CD8-positive, alpha-beta memory T cell (primary cell): ENCODE results near the gene CLTB. TPM values are rescaled to one million over a fixed set of nuclear protein-coding genes. Genes with fewer than 3 reads are reported as not detected.

ENCODE experiments used
- CTCF ChIA-PET: fragments of 350-600 bp; sonication (Branson Sonifier 250); formaldehyde crosslinking; loops from one replicate; lab custom pipeline; 2021; ENCODE audit warnings: antibody characterized with exemption; lab: Charles Lee
- POLR2A ChIA-PET: fragments of 350-600 bp; sonication (Branson Sonifier 250); formaldehyde crosslinking; loops from one replicate; lab custom pipeline; 2021; ENCODE audit warnings: antibody characterized with exemption; lab: Charles Lee
- DNase-seq, 5 donors: peaks; one replicate each; pipeline versions ENCODE4 v3.0.0 to v3.0.0-alpha.2; 2020 to 2022; ENCODE audit warnings: mixed read lengths in 1 of 5
- H3K27ac ChIP-seq: one replicate; pipeline ENCODE4 v1.7.0; 2013; ENCODE audit warnings: low read depth, mild to moderate bottlenecking, low read length, moderate library complexity
- H3K27me3 ChIP-seq: 2 replicates; pipeline ENCODE4 v1.7.0; 2013; ENCODE audit warnings: low read length, mild to moderate bottlenecking; ENCODE audit not compliant: insufficient read depth, poor library complexity, severe bottlenecking
- H3K36me3 ChIP-seq: 2 replicates; pipeline ENCODE4 v1.7.0; 2013; ENCODE audit warnings: mild to moderate bottlenecking, low read length, moderate library complexity; ENCODE audit not compliant: insufficient read depth
- H3K4me1 ChIP-seq: 2 replicates; pipeline ENCODE4 v1.7.0; 2013; ENCODE audit warnings: mild to moderate bottlenecking, low read length, moderate library complexity; ENCODE audit not compliant: insufficient read depth
- H3K4me3 ChIP-seq: 2 replicates; pipeline ENCODE4 v1.7.0; 2013; ENCODE audit warnings: mild to moderate bottlenecking, low read length
- H3K9me3 ChIP-seq: 2 replicates; pipeline ENCODE4 v1.7.0; 2013; ENCODE audit warnings: mild to moderate bottlenecking, low read length
- H3K27ac Mint-ChIP-seq, 8 donors: one replicate each; pipeline ENCODE4 v1.8.0; 2020 to 2021; ENCODE audit warnings: mixed read lengths in 8 of 8, mild to moderate bottlenecking in 6 of 8, inconsistent platforms in 3 of 8, moderate library complexity in 3 of 8
- H3K27me3 Mint-ChIP-seq, 2 donors: one replicate each; pipeline ENCODE4 v1.8.0; 2020 to 2021; ENCODE audit warnings: mixed read lengths in 2 of 2, mild to moderate bottlenecking in 1 of 2, moderate library complexity in 1 of 2
- H3K36me3 Mint-ChIP-seq, 3 donors: one replicate each; pipeline ENCODE4 v1.8.0; 2020 to 2021; ENCODE audit warnings: mixed read lengths in 3 of 3, inconsistent platforms in 1 of 3, mild to moderate bottlenecking in 1 of 3
- H3K4me1 Mint-ChIP-seq, 3 donors: one replicate each; pipeline ENCODE4 v1.8.0; 2020 to 2021; ENCODE audit warnings: mixed read lengths in 3 of 3, inconsistent platforms in 1 of 3, mild to moderate bottlenecking in 1 of 3
- H3K4me3 Mint-ChIP-seq, 7 donors: one replicate each; pipeline ENCODE4 v1.8.0; 2020 to 2021; ENCODE audit warnings: mixed read lengths in 7 of 7, mild to moderate bottlenecking in 6 of 7, moderate library complexity in 4 of 7, inconsistent platforms in 2 of 7
- H3K9me3 Mint-ChIP-seq, 5 donors: one replicate each; pipeline ENCODE4 v1.8.0; 2020 to 2022; ENCODE audit warnings: mixed read lengths in 5 of 5, mild to moderate bottlenecking in 3 of 5, moderate library complexity in 2 of 5, inconsistent platforms in 1 of 5
- polyA plus RNA-seq: library from polyadenylated mRNA; unstranded; fragments of 300-500 nt; fragmentation: Illumina TruSeq; gene quantifications from one replicate; pipeline ENCODE4 v1.2.3, GENCODE V29; 2021
- total RNA-seq, 2 experiments: library from RNA; stranded (reverse); gene quantifications; one replicate each; pipeline ENCODE4 v1.2.3, GENCODE V29; 2021

Gene CLTB
- total and polyA plus RNA-seq, 3 experiments from 2014 or later, result 62.0 to 96.3 (median 66.4) TPM

GRCh38 chr5:176400382-176401156 lies 15.8 kb downstream of the CLTB start:
- Mint-ChIP-seq H3K27me3 (no peaks in the 10 kb centered on the region), H3K9me3 (no peaks in the 10 kb centered on the region), H3K4me3 (peak overlapping the region in 1 of 7 donors; percentile 61), H3K4me1 (peaks cover 0 to 4% (median 2%) of the 10 kb centered on the region in 3 donors), H3K27ac (peak overlapping the region in 1 of 8 donors; percentile 36), H3K36me3 (peaks cover 0 to 54% (median 6%) of the 10 kb centered on the region in 3 donors)
- DNase-seq, result peak in 1 of 5 donors; percentile 36
- ChIA-PET POLR2A (no interaction called here), CTCF (no interaction called here)
- no peak overlapping the region for H3K27ac ChIP-seq
- H3K4me1 ChIP-seq, result no peaks in the 10 kb centered on the region
- H3K9me3 ChIP-seq, result no peaks in the 10 kb centered on the region
- H3K4me3 ChIP-seq, result no peak overlapping the region
- H3K36me3 ChIP-seq, result no peaks in the 10 kb centered on the region
- H3K27me3 ChIP-seq, result no peaks in the 10 kb centered on the region

- Mint-ChIP-seq H3K27me3 (no peaks in the 10 kb centered on the region), H3K4me3 (no peak overlapping the region), H3K4me1 (peaks cover 0 to 4% (median 2%) of the 10 kb centered on the region in 3 donors), H3K27ac (peak overlapping the region in 3 of 8 donors; percentile 39 to 96 (median 55)), H3K9me3 (no peaks in the 10 kb centered on the region), H3K36me3 (peaks cover 0 to 64% (median 6%) of the 10 kb centered on the region in 3 donors)
- Histone ChIP-seq H3K36me3 (no peaks in the 10 kb centered on the region), H3K9me3 (no peaks in the 10 kb centered on the region), H3K27ac (no peak overlapping the region), H3K27me3 (no peaks in the 10 kb centered on the region), H3K4me1 (no peaks in the 10 kb centered on the region), H3K4me3 (no peak overlapping the region)
- POLR2A ChIA-PET, result no interaction called here
- CTCF ChIA-PET, result interaction anchor here (1.2 kb wide), 1 partner anchor 9 kb away, joined by 3 read pairs; no protein-coding TSS in a partner anchor
- DNase-seq, result peak in 1 of 5 donors; percentile 27
Measured at GRCh38 chr5:176397736-176398420, 18.5 kb downstream of the CLTB start.

GRCh38 chr5:176396330-176396729 lies 20.0 kb downstream of the CLTB start:
- H3K27ac Mint-ChIP-seq, result peak overlapping the region in 3 of 8 donors; percentile 8 to 70 (median 48)
- ChIA-PET POLR2A (no interaction called here), CTCF (no interaction called here)
- H3K4me3 ChIP-seq, result no peak overlapping the region
- DNase-seq, result peak in 1 of 5 donors; percentile 14
- no peaks in the 10 kb centered on the region for H3K36me3 ChIP-seq
- H3K36me3 Mint-ChIP-seq, result peaks cover 0 to 67% (median 7%) of the 10 kb centered on the region in 3 donors
- H3K4me1 ChIP-seq, result no peaks in the 10 kb centered on the region
- no peak overlapping the region for H3K4me3 Mint-ChIP-seq
- H3K9me3 Mint-ChIP-seq, result no peaks in the 10 kb centered on the region
- H3K4me1 Mint-ChIP-seq, result no peaks in the 10 kb centered on the region
- no peaks in the 10 kb centered on the region for H3K27me3 Mint-ChIP-seq
- no peaks in the 10 kb centered on the region for H3K9me3 ChIP-seq
- H3K27me3 ChIP-seq, result no peaks in the 10 kb centered on the region
- peak overlapping the region; percentile 24 for H3K27ac ChIP-seq

GRCh38 chr5:176394881-176395675 lies 21.3 kb downstream of the CLTB start:
- no peaks in the 10 kb centered on the region for H3K9me3 ChIP-seq
- H3K27me3 Mint-ChIP-seq, result no peaks in the 10 kb centered on the region

GRCh38 chr5:176394096-176394495 lies 22.2 kb downstream of the CLTB start:
- Histone ChIP-seq H3K27ac (no peak overlapping the region), H3K4me1 (peaks cover 5% of the 10 kb centered on the region), H3K4me3 (no peak overlapping the region), H3K9me3 (no peaks in the 10 kb centered on the region), H3K27me3 (no peaks in the 10 kb centered on the region), H3K36me3 (no peaks in the 10 kb centered on the region)
- no peak overlapping the region for H3K27ac Mint-ChIP-seq
- peak in 1 of 5 donors; percentile 23 for DNase-seq
- H3K27me3 Mint-ChIP-seq, result no peaks in the 10 kb centered on the region
- peaks cover 6 to 7% (median 6%) of the 10 kb centered on the region in 3 donors for H3K4me1 Mint-ChIP-seq
- no peak overlapping the region for H3K4me3 Mint-ChIP-seq
- H3K9me3 Mint-ChIP-seq, result no peaks in the 10 kb centered on the region
- CTCF ChIA-PET, result interaction anchor here (1.0 kb wide), 1 partner anchor 33 kb away, joined by 3 read pairs; the partner anchor contains the start of gene KIAA1191
- peaks cover 0 to 70% (median 8%) of the 10 kb centered on the region in 3 donors for H3K36me3 Mint-ChIP-seq
- POLR2A ChIA-PET, result no interaction called here

More at GRCh38 chr5:176394881-176395675, 21.3 kb downstream of the CLTB start:
- Mint-ChIP-seq H3K4me3 (no peak overlapping the region), H3K4me1 (no peaks in the 10 kb centered on the region), H3K27ac (no peak overlapping the region), H3K9me3 (no peaks in the 10 kb centered on the region), H3K36me3 (peaks cover 0 to 67% (median 10%) of the 10 kb centered on the region in 3 donors)
- Histone ChIP-seq H3K27ac (no peak overlapping the region), H3K4me3 (no peak overlapping the region), H3K27me3 (no peaks in the 10 kb centered on the region), H3K4me1 (no peaks in the 10 kb centered on the region), H3K36me3 (no peaks in the 10 kb centered on the region)
- peak in 1 of 5 donors; percentile 28 for DNase-seq
- ChIA-PET POLR2A (no interaction called here), CTCF (interaction anchor here (0.5 kb wide), 1 partner anchor 14 kb away, joined by 3 read pairs; no protein-coding TSS in a partner anchor)

GRCh38 chr5:176392526-176392925 lies 23.8 kb downstream of the CLTB start:
- no peak overlapping the region for H3K4me3 ChIP-seq
- H3K36me3 ChIP-seq, result no peaks in the 10 kb centered on the region
- H3K4me1 ChIP-seq, result peaks cover 10% of the 10 kb centered on the region
- no peaks in the 10 kb centered on the region for H3K9me3 ChIP-seq
- no peak for DNase-seq
- no peak overlapping the region for H3K27ac ChIP-seq
- Mint-ChIP-seq H3K4me1 (peaks cover 15 to 19% (median 16%) of the 10 kb centered on the region in 3 donors), H3K9me3 (no peaks in the 10 kb centered on the region), H3K36me3 (peaks cover 0 to 74% (median 4%) of the 10 kb centered on the region in 3 donors), H3K4me3 (no peak overlapping the region), H3K27ac (peak overlapping the region in 1 of 8 donors; percentile 66), H3K27me3 (no peaks in the 10 kb centered on the region)
- CTCF ChIA-PET, result interaction anchor here (1.6 kb wide), 1 partner anchor 31 kb away, joined by 5 read pairs; the partner anchor contains the start of gene KIAA1191
- H3K27me3 ChIP-seq, result no peaks in the 10 kb centered on the region
- POLR2A ChIA-PET, result no interaction called here

- ChIA-PET CTCF (interaction anchor here (1.6 kb wide), 1 partner anchor 30 kb away, joined by 5 read pairs; the partner anchor contains the start of gene KIAA1191), POLR2A (no interaction called here)
- Histone ChIP-seq H3K27me3 (no peaks in the 10 kb centered on the region), H3K4me3 (no peak overlapping the region), H3K4me1 (peaks cover 15% of the 10 kb centered on the region), H3K36me3 (no peaks in the 10 kb centered on the region), H3K9me3 (no peaks in the 10 kb centered on the region), H3K27ac (no peak overlapping the region)
- peak overlapping the region in 2 of 8 donors; percentile 27 to 78 for H3K27ac Mint-ChIP-seq
- no peak for DNase-seq
- peaks cover 20 to 24% (median 20%) of the 10 kb centered on the region in 3 donors for H3K4me1 Mint-ChIP-seq
- H3K4me3 Mint-ChIP-seq, result peak overlapping the region in 1 of 7 donors; percentile 35
- peaks cover 0 to 74% (median 6%) of the 10 kb centered on the region in 3 donors for H3K36me3 Mint-ChIP-seq
- H3K9me3 Mint-ChIP-seq, result no peaks in the 10 kb centered on the region
- H3K27me3 Mint-ChIP-seq, result no peaks in the 10 kb centered on the region
Measured at GRCh38 chr5:176391999-176392398, 24.3 kb downstream of the CLTB start.
